ENCODE measurements around the gene STXBP2. TPM values are rescaled to one million over a fixed set of nuclear protein-coding genes. Genes with fewer than 3 reads are reported as not detected.

Gene STXBP2
- total RNA-seq, 1 experiment from 2014 or later: 92.5 TPM

DNA sequence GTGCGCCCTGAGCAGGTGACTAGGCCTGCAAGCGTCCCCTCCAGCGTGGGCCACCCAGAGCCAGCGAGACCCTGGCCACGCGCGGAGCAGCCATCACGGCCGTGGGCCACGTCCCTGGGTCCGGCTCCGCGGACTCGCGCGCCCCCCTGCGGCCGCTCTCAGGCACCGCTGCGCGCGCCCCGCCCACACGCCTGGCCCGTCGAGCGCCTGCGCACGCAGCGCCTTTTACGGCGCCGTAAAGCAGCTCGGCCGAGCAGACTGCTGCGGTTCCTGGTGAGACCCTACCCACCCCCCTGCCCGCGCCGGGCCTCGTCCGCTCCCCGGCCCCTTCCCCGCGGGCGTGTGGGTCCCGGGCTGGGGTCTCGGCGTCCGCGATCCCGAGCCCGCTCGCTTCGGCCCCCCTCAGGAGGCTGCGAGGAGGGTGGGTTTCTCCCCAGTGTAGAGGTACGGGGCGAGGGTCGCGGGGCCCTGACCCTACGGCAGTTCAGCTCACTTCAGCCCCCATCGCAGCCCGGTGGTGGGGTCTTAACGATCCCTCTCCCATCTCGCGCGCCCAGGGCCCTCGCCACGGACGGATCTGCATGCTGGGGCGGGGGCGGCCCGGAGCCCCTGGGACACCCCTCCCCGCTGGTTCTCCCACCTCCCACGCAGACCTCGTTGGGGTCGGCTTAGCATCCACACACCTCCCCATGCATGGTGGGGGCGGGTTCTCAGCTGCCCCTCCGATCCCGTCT is 43.9 kb downstream of the STXBP2 start, which contains the start of gene TRAPPC5:
TRAPPC5 (plus strand) TSS at position 228 of the 734 bp plus-strand sequence. CDS start 1,421 bp downstream, outside the sequence.
- no CpG with 5 or more reads among the region's 79 CpGs for WGBS (ENCODE audit: extremely low coverage, insufficient read length, low lambda C conversion rate)
- H3K23ac ChIP-seq (ENCODE audit: insufficient read length, low read depth, low read length): no peak within 1 kb of the TSS

More for the DNA sequence above, 43.9 kb downstream of the STXBP2 start, which contains the start of gene TRAPPC5:
- peaks cover 6 to 23% (median 16%) of the 10 kb centered on the region in 3 experiments for H3K36me3 Mint-ChIP-seq (ENCODE audit: insufficient read depth in 1 of 3, low read depth in 3 of 3)
- no peaks in the 10 kb centered on the region for H3K79me2 ChIP-seq (ENCODE audit: insufficient read depth, low read length)
- no peaks in the 10 kb centered on the region for H3K27me3 ChIP-seq (ENCODE audit: insufficient read depth, low read length)
- DNase-seq: peak; percentile 89
- no peak within 1 kb of the TSS for H3K27ac ChIP-seq (ENCODE audit: insufficient read length, low read depth, low read length)
- H3K56ac ChIP-seq (ENCODE audit: insufficient read length, low read depth, low read length): no peak within 1 kb of the TSS
- H3K4ac ChIP-seq (ENCODE audit: low read depth, low read length): no peak within 1 kb of the TSS
- H3K4me2 ChIP-seq (ENCODE audit: insufficient read depth, insufficient read length, low read length): peak within 1 kb of the TSS; percentile 60
- peaks cover 42% of the 10 kb centered on the region for H3K27me3 Mint-ChIP-seq (ENCODE audit: low read depth)
- no peak within 1 kb of the TSS for H4K8ac ChIP-seq (replicated peaks; ENCODE audit: insufficient read length, low read depth, low read length)
- no peak within 1 kb of the TSS for H2BK20ac ChIP-seq (ENCODE audit: low read depth, low read length, poor library complexity, severe bottlenecking)
- no peaks in the 10 kb centered on the region for H3K79me1 ChIP-seq (ENCODE audit: insufficient read depth, low read depth, low read length, poor library complexity, severe bottlenecking)
- no peak within 1 kb of the TSS for H2BK5ac ChIP-seq (ENCODE audit: insufficient read length, low read length)
- H2BK15ac ChIP-seq (ENCODE audit: low read depth, low read length): no peak within 1 kb of the TSS
- H3K18ac ChIP-seq (ENCODE audit: insufficient read length, low read depth, low read length): no peak within 1 kb of the TSS
- no peaks in the 10 kb centered on the region for H3K9me3 ChIP-seq (ENCODE audit: control insufficient read depth, low read depth, low read length)
- no peaks in the 10 kb centered on the region for H3K4me1 ChIP-seq (ENCODE audit: insufficient read depth, low read length)
- peaks cover 7% of the 10 kb centered on the region for H3K23me2 ChIP-seq (ENCODE audit: insufficient read length, low read depth, low read length, poor library complexity, severe bottlenecking)
- no peak within 1 kb of the TSS for H2AFZ ChIP-seq (ENCODE audit: low read length)
- H2AK5ac ChIP-seq (ENCODE audit: insufficient read length, low read length): no peak within 1 kb of the TSS
- no peak within 1 kb of the TSS for H2BK120ac ChIP-seq (ENCODE audit: low read depth, low read length, poor library complexity, severe bottlenecking)
- peak within 1 kb of the TSS; percentile 45 for H3K9ac ChIP-seq (ENCODE audit: extremely low read depth, insufficient read length, low read length)
- H3K4me3 Mint-ChIP-seq: peak within 1 kb of the TSS; percentile 86 to 89
- peak within 1 kb of the TSS; percentile 39; the same call in 1 of the 2 replicates for H3K14ac ChIP-seq (ENCODE audit: insufficient read depth, low read length)
- no peak within 1 kb of the TSS for H3T11ph ChIP-seq (ENCODE audit: low read length)
- H3K27ac Mint-ChIP-seq: peak within 1 kb of the TSS in 1 of 3 experiments; percentile 52; a peak in 2 of 7 replicates
- H3K4me1 Mint-ChIP-seq: peaks cover 17 to 29% of the 10 kb centered on the region in 2 experiments
- H4K91ac ChIP-seq (ENCODE audit: insufficient read length, low read depth, low read length): no peak within 1 kb of the TSS
- H2BK12ac ChIP-seq (ENCODE audit: insufficient read length, low read depth, low read length): no peak within 1 kb of the TSS
- no peak within 1 kb of the TSS for H4K5ac ChIP-seq (ENCODE audit: insufficient read length, low read depth, low read length)
- peak; percentile 96 for TF ChIP-seq CTCF (conservative IDR thresholded peaks at IDR 0.05)
- no peaks in the 10 kb centered on the region for H4K20me1 ChIP-seq (ENCODE audit: control insufficient read depth, insufficient read depth, insufficient read length)
- no peaks in the 10 kb centered on the region; a peak in 1 of 5 replicates for H3K9me3 Mint-ChIP-seq
